Measurements from ENCODE around the gene RMDN2. TPM values are rescaled to one million over a fixed set of nuclear protein-coding genes. Genes with fewer than 3 reads are reported as not detected.

Gene RMDN2
- polyA plus RNA-seq, 3 donors = 7.0 to 14.3 (median 10.7) TPM

GRCh38 chr2:37992601-37993000 is 67.5 kb downstream of the RMDN2 start:
- intact Hi-C loops (cut with micrococcal nuclease) = loop anchor here in 1 of 2 donors (5.0 kb wide), 1 partner anchor 285 kb away; no protein-coding TSS in a partner anchor

GRCh38 chr2:37993143-37993542 is 68.1 kb downstream of the RMDN2 start:
- Histone ChIP-seq H3K36me3 (replicated peaks in 1 of 2; ENCODE audit: control insufficient read depth in 1 of 2, insufficient read depth in 2 of 2, low read length in 2 of 2) (peaks cover 5 to 9% of the 10 kb centered on the region in 2 donors), H3K4me2 (replicated peaks; ENCODE audit: extremely low read depth, low read length, poor library complexity, severe bottlenecking) (no peak overlapping the region), H2AFZ (ENCODE audit: insufficient read depth, low read depth, low read length, poor library complexity, severe bottlenecking) (no peak overlapping the region), H3K9ac (ENCODE audit: insufficient read depth, low read length, poor library complexity, severe bottlenecking) (no peak overlapping the region), H3K79me2 (ENCODE audit: insufficient read depth, low read length) (no peaks in the 10 kb centered on the region), H3K27me3 (ENCODE audit: control insufficient read depth in 2 of 2, insufficient read depth in 2 of 2, low read length in 2 of 2) (no peaks in the 10 kb centered on the region), H3K4me3 (replicated peaks in 1 of 3; ENCODE audit: low read depth in 2 of 3, low read length in 3 of 3) (no peak overlapping the region), H4K20me1 (ENCODE audit: insufficient read depth, low read length) (no peaks in the 10 kb centered on the region), H3K27ac (ENCODE audit: low read depth in 1 of 2, low read length in 2 of 2) (no peak overlapping the region), H3K9me3 (replicated peaks in 1 of 2; ENCODE audit: control insufficient read depth in 1 of 2, insufficient read depth in 1 of 2, low read length in 2 of 2) (no peaks in the 10 kb centered on the region), H3K4me1 (ENCODE audit: control insufficient read depth in 1 of 2, insufficient read depth in 2 of 2, low read length in 2 of 2) (no peaks in the 10 kb centered on the region)
- 100% methylated on average over 1 of the region's 3 CpGs for WGBS (ENCODE audit: insufficient coverage)
- intact Hi-C loops (cut with micrococcal nuclease) = loop anchor here in 1 of 2 donors (5.0 kb wide), 1 partner anchor 284 kb away; no protein-coding TSS in a partner anchor
- DNase-seq = no peak
- H3K27ac Mint-ChIP-seq = no peak overlapping the region
- H3K9me3 Mint-ChIP-seq = no peaks in the 10 kb centered on the region
- no peak for TF ChIP-seq CTCF (IDR thresholded peaks at IDR 0.05)
- peaks cover 2% of the 10 kb centered on the region for H3K4me1 Mint-ChIP-seq
- H3K36me3 Mint-ChIP-seq = peaks cover 19 to 26% of the 10 kb centered on the region in 2 donors
- H3K27me3 Mint-ChIP-seq (ENCODE audit: low read depth in 3 of 3) = no peaks in the 10 kb centered on the region
- no peak overlapping the region for H3K4me3 Mint-ChIP-seq

More at GRCh38 chr2:37992601-37993000, 67.5 kb downstream of the RMDN2 start:
- H4K20me1 ChIP-seq (ENCODE audit: insufficient read depth, low read length) = no peaks in the 10 kb centered on the region
- H3K4me1 Mint-ChIP-seq = peaks cover 7% of the 10 kb centered on the region
- WGBS (ENCODE audit: insufficient coverage) = 100% methylated on average over 1 of the region's 3 CpGs
- peaks cover 4 to 5% of the 10 kb centered on the region in 2 donors for H3K4me1 ChIP-seq (ENCODE audit: control insufficient read depth in 1 of 2, insufficient read depth in 2 of 2, low read length in 2 of 2)
- H3K9me3 ChIP-seq (replicated peaks in 1 of 2; ENCODE audit: control insufficient read depth in 1 of 2, insufficient read depth in 1 of 2, low read length in 2 of 2) = no peaks in the 10 kb centered on the region
- H3K79me2 ChIP-seq (ENCODE audit: insufficient read depth, low read length) = no peaks in the 10 kb centered on the region
- no peak overlapping the region for H3K4me2 ChIP-seq (replicated peaks; ENCODE audit: extremely low read depth, low read length, poor library complexity, severe bottlenecking)
- no peak overlapping the region for H2AFZ ChIP-seq (ENCODE audit: insufficient read depth, low read depth, low read length, poor library complexity, severe bottlenecking)
- H3K9ac ChIP-seq (ENCODE audit: insufficient read depth, low read length, poor library complexity, severe bottlenecking) = no peak overlapping the region
- no peaks in the 10 kb centered on the region for H3K9me3 Mint-ChIP-seq
- H3K27me3 Mint-ChIP-seq (ENCODE audit: low read depth in 3 of 3) = no peaks in the 10 kb centered on the region
- no peak for TF ChIP-seq CTCF (IDR thresholded peaks at IDR 0.05)
- H3K4me3 ChIP-seq (replicated peaks in 1 of 3; ENCODE audit: low read depth in 2 of 3, low read length in 3 of 3) = no peak overlapping the region
- H3K4me3 Mint-ChIP-seq = no peak overlapping the region
- no peak overlapping the region for H3K27ac Mint-ChIP-seq
- no peak overlapping the region for H3K27ac ChIP-seq (ENCODE audit: low read depth in 1 of 2, low read length in 2 of 2)
- H3K36me3 ChIP-seq (replicated peaks in 1 of 2; ENCODE audit: control insufficient read depth in 1 of 2, insufficient read depth in 2 of 2, low read length in 2 of 2) = peaks cover 2 to 4% of the 10 kb centered on the region in 2 donors
- no peaks in the 10 kb centered on the region for H3K27me3 ChIP-seq (ENCODE audit: control insufficient read depth in 2 of 2, insufficient read depth in 2 of 2, low read length in 2 of 2)
- H3K36me3 Mint-ChIP-seq = peaks cover 15 to 21% of the 10 kb centered on the region in 2 donors
- no peak for DNase-seq

Measured in CD14-positive monocyte (primary cell).